NK-92 (cell line): ENCODE measurements around the gene DEPDC4.
"Not testable (repeated sequence)": the region's sequence is repeated elsewhere in the genome, so short reads cannot be mapped to it uniquely, and the experiment has no call there.

ENCODE experiments used
- DNase-seq: peaks from one replicate; lab custom pipeline; 2025; ENCODE audit not compliant: unreplicated experiment; lab: John Stamatoyannopoulos, UW

DEPDC4 gene

DNA sequence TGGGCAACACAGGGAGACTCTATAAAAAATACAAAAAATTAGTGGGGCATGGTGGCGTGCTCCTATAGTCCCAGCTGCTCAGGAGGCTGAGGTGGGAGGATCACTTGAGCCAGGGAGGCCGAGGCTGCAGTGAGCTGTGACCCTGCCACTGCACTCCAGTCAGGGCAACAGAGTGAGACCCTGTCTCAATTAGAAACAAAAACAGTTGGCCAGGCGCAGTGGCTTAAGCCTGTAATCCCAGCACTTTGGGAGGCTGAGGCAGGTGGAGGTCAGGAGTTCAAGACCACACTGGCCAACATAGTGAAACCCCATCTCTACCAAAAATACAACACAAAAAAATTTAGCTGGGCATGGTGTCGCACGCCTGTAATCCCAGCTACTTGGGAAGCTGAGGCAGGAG, 1.8 kb downstream of the DEPDC4 start:
- not testable (repeated sequence) for DNase-seq

GRCh38 chr12:100263131-100263530, 3.7 kb downstream of the DEPDC4 start:
- DNase-seq = no peak

- no peak for DNase-seq
Measured at GRCh38 chr12:100258127-100258526, 8.8 kb downstream of the DEPDC4 start.

GRCh38 chr12:100254876-100255275, 12.0 kb downstream of the DEPDC4 start:
- no peak for DNase-seq

GRCh38 chr12:100253437-100253836, 13.4 kb downstream of the DEPDC4 start:
- no peak for DNase-seq

GRCh38 chr12:100251917-100252316, 15.0 kb downstream of the DEPDC4 start:
- no peak for DNase-seq

- no peak for DNase-seq
Measured at GRCh38 chr12:100249941-100250340, 16.9 kb downstream of the DEPDC4 start.

DNA sequence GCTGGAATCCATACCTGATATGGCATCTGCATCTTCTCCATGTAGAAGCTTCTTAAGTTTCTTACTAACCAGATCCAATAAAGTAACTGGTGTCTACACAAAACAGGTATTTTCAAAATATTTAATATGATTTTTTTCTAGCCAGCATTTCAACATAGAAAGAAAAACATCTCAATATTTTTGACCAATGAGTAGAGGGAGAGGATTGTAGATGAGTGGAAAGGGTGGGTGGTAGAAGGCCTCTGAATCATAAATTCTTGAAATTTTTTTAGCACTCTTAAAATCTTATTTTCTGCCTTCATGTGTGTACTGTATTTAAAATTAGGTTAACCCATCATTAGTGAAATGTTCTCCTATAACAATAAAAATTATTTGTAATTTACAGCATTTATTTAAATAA, 18.0 kb downstream of the DEPDC4 start:
- DNase-seq = no peak

GRCh38 chr12:100247765-100248164, 19.1 kb downstream of the DEPDC4 start:
- no peak for DNase-seq

- DNase-seq = no peak
Measured at GRCh38 chr12:100243137-100243536, 23.7 kb downstream of the DEPDC4 start.

GRCh38 chr12:100239589-100239988, 27.3 kb downstream of the DEPDC4 start:
- DNase-seq = no peak

DNA sequence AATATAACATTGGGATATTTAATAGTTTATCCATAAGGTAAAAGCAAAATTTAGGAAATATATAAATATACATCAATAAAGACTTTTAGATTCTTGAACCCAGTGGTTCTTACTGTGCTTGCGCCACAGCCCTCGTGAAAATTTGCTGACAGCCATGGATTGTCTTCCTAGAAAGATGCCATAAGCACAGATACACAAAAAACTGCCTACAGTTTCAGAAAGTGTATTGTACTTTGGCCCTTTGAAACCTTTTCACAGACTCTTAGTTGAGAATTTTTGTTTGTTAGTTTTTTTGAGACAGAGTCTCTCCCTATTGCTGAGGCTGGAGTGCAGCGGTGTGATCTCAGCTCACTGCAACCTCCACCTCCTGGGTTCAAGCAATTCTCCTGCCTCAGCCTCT, 28.1 kb downstream of the DEPDC4 start:
- DNase-seq = no peak

- no peak for DNase-seq
Measured at GRCh38 chr12:100234591-100235304, 32.1 kb downstream of the DEPDC4 start.

GRCh38 chr12:100234166-100234565, 32.7 kb downstream of the DEPDC4 start:
- DNase-seq = no peak

DNA sequence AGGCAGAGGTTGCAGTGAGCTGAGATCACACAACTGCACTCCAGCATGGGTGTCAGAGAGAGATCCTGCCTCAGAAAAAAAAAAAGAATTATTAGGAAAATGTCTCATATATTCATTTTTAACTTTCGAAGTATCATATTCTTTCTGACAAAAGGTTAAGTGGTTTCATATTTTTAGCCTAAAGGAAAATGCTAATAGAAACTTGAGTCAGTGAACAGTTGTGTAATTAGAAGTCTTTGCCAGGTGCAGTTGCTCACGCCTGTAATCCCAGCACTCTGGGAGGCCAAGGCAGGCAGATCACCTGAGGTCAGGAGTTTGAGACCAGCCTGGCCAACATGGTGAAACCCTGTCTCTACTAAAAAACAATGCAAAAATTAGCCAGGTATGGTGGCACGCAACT, 35.0 kb downstream of the DEPDC4 start:
- DNase-seq = not testable (repeated sequence)

- DNase-seq = no peak
Measured at GRCh38 chr12:100229876-100230275, 37.0 kb downstream of the DEPDC4 start.

DNA sequence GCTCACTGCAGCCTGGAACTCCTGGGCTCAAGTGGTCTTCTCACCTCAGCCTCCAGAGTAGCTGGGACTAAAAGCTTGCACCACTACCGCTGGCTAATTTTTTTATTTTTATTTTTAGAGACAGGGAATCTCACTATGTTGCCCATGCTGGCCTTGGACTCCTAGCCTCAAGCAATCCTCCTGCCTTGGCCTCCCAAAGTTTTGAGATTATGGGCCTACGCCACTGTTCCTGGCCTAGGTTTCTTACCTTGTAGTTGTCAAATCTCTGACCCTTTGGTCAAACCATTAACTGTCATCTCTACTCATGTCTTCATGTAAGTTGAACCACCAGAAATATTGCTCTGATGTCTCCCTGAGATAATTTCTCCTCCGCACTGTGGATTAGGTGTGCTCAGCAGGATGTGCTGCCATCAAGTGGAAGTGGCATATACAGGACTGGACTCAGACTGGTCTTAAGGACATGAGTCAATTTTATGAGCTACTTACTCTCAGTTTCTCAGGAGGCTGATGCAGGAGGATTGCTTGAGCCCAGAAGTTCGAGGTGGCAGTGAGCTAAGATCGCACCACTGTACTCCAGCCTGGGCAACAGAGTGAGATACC, 37.7 kb downstream of the DEPDC4 start:
- DNase-seq = no peak

- no peak for DNase-seq
Measured at GRCh38 chr12:100225491-100225890, 41.4 kb downstream of the DEPDC4 start.

DNA sequence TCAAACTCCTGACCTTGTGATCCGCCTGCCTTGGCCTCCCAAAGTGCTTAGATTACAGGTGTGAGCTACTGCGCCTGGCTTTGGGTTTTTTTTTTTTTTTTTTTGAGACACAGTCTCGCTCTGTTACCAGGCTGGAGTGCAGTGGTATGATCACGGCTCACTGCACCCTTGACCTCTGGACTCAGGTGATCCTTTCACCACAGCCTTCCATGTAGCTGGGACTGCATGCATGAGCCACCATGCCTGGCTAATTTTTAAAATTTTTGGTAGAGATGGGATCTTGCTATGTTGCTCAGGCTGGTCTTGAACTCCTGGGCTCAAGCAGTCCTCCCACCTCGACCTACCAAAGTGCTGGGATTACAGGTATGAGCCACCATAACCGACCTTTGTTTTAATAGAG, 44.7 kb downstream of the DEPDC4 start:
- DNase-seq = not testable (repeated sequence)

- no peak for DNase-seq
Measured at GRCh38 chr12:100221523-100221922, 45.4 kb downstream of the DEPDC4 start.

- DNase-seq = no peak
Measured at GRCh38 chr12:100219328-100220109, 47.4 kb downstream of the DEPDC4 start.

DNA sequence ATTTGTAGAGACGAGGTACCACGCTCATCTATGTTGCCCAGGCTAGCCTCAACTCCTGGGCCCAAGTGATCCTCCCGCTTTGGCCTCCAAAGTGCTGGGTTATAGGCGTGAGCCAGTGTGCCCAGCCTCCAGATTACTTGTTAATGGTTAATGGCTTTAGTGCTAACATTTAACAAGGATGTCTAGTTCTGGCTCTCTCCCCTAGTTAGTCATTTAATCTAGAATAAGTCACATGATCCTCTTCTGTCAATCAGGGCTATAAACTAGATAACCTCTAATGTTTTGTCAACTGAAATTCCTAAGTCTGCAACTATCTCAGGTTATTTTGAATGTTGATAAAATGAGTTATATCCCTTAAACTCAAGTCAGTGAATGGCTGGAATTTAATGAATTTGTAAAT, 50.5 kb downstream of the DEPDC4 start:
- DNase-seq = no peak
